OCI-LY7 (cell line): ENCODE data around the gene LRRN2. TPM values are rescaled to one million over a fixed set of nuclear protein-coding genes. Genes with fewer than 3 reads are reported as not detected.

Source experiments
- BruUV-seq: library from RNA; stranded (reverse); fragments of 400-500 nt; replicated peaks from 2 replicates; lab custom pipeline; 2021; lab: Mats Ljungman, UMichigan
- CTCF ChIA-PET: fragments of 300-600 bp; sonication (Branson Sonifier 250); formaldehyde crosslinking; loops from one replicate; lab custom pipeline; 2022; ENCODE audit warnings: antibody characterized with exemption; ENCODE audit not compliant: unreplicated experiment; lab: Charles Lee
- POLR2A ChIA-PET: fragments of 300-600 bp; sonication (Branson Sonifier 250); formaldehyde crosslinking; loops from one replicate; lab custom pipeline; 2022; ENCODE audit warnings: antibody characterized with exemption; lab: Charles Lee
- DNase-seq: peaks from one replicate; pipeline ENCODE4 v3.0.0-alpha.2; 2015; ENCODE audit warnings: low spot score
- H2AFZ ChIP-seq: fragments of 200-600 bp; sonication (generic), shearing (Covaris generic); 2 replicates; pipeline ENCODE4 v1.6.1; 2014; ENCODE audit warnings: mild to moderate bottlenecking, antibody characterized with exemption, low read length, moderate library complexity
- H3K27ac ChIP-seq: fragments of 200-600 bp; sonication (generic); 2 replicates; pipeline ENCODE4 v1.5.1; 2014; ENCODE audit warnings: mixed run types, low read depth, mild to moderate bottlenecking, moderate library complexity, low read length, inconsistent platforms; ENCODE audit not compliant: poor library complexity, severe bottlenecking
- H3K36me3 ChIP-seq: fragments of 200-600 bp; sonication (generic); 2 replicates; pipeline ENCODE4 v1.6.1; 2014; ENCODE audit warnings: mild to moderate bottlenecking, antibody characterized with exemption, low read length, moderate library complexity, mixed read lengths; ENCODE audit not compliant: insufficient read depth
- H3K4me1 ChIP-seq: fragments of 200-600 bp; sonication (generic); 2 replicates; pipeline ENCODE4 v1.5.1; 2014; ENCODE audit warnings: mild to moderate bottlenecking, low read length; ENCODE audit not compliant: insufficient read depth, poor library complexity, severe bottlenecking
- H3K4me2 ChIP-seq: fragments of 200-600 bp; sonication (generic); 2 replicates; pipeline ENCODE4 v1.6.1; 2014; ENCODE audit warnings: mild to moderate bottlenecking, low read length
- H3K4me3 ChIP-seq: fragments of 200-600 bp; sonication (generic); 2 replicates; pipeline ENCODE4 v1.5.1; 2014; ENCODE audit warnings: mild to moderate bottlenecking, low read depth, low read length; ENCODE audit not compliant: poor library complexity, severe bottlenecking
- H3K79me2 ChIP-seq: fragments of 200-600 bp; sonication (generic); 2 replicates; pipeline ENCODE4 v1.6.1; 2016; ENCODE audit warnings: low read depth, mild to moderate bottlenecking, low read length, moderate library complexity, mixed read lengths; ENCODE audit not compliant: insufficient read depth
- H3K9me2 ChIP-seq: fragments of 200-600 bp; sonication (generic); 2 replicates; pipeline ENCODE4 v1.6.1; 2016; ENCODE audit warnings: mild to moderate bottlenecking, low read length, mixed read lengths; ENCODE audit not compliant: insufficient read depth
- H3K9me3 ChIP-seq: fragments of 200-600 bp; sonication (generic); 2 replicates; pipeline ENCODE4 v1.6.1; 2014; ENCODE audit warnings: mild to moderate bottlenecking, mixed run types, low read length, mixed read lengths
- H4K20me1 ChIP-seq: fragments of 200-600 bp; sonication (generic); 2 replicates; pipeline ENCODE4 v1.6.1; 2014; ENCODE audit warnings: mild to moderate bottlenecking, antibody characterized with exemption, low read length, moderate library complexity, mixed read lengths; ENCODE audit not compliant: insufficient read depth
- EZH2phosphoT487 ChIP-seq: fragments of 200-600 bp; sonication (generic); IDR thresholded peaks from 2 replicates; pipeline ENCODE4 v1.6.1; 2018; ENCODE audit warnings: low read depth, borderline replicate concordance, mild to moderate bottlenecking, mixed run types, antibody characterized with exemption, low read length, moderate library complexity, mixed read lengths
- intact Hi-C: fragments of 100-400 bp; cut with micrococcal nuclease; formaldehyde crosslinking; loops from one replicate; pipeline ENCODE4 v1.10.0; 2022; ENCODE audit not compliant: unreplicated experiment
- total RNA-seq, 2 experiments: library from RNA; depleted of rRNA in 1 of 2; stranded (reverse); fragments of >200 nt in 1 of 2; shearing (Covaris generic) in 1 of 2; gene quantifications; 2 replicates each; pipeline ENCODE4 v1.2.3, GENCODE V29; 2014 to 2022
- TF ChIP-seq, protein P1 (sequence below): fragments of 200-600 bp; sonication (generic); conservative IDR thresholded peaks from 2 replicates; pipeline ENCODE4 v1.5.1; 2014; ENCODE audit warnings: mild to moderate bottlenecking, antibody characterized with exemption, low read length, moderate library complexity, mixed read lengths

LRRN2 gene
- total RNA-seq, 2 experiments from 2014 or later, result not detected

DNA sequence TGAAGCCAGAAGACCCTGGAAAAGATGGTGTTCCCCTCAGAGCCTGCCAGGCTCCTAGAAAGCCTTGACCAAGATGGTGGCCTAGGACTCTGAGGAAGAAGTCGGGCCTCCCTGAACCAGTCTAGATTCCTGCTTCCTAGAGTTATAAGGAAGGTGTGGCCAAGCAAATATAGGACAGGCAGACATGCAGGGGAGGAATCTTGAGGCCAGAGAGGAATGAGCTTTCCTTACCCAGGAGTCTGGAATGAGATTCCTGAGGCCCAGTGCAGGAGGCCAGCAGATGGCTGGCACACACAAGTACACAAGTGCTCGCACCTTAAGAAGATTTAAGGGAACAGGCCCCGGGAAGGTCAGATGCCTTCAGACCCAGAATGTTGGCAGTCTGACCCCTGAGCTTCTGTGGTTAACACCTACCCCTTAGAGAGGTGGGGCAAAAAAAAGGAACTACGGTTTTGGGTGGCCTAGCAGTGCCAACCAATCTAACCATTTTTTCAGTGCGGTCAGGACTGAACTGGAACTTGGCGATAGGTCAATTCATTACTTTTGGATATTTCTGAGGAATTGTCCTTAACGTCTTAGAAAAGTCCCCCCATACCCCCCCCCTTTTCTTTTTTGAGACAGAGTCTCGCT lies 96.0 kb downstream of the LRRN2 start:
- no peaks in the 10 kb centered on the region for H3K9me3 ChIP-seq
- H2AFZ ChIP-seq, result no peak overlapping the region
- no peak overlapping the region for H3K4me2 ChIP-seq
- no peak overlapping the region for H3K27ac ChIP-seq
- no peak for DNase-seq
- H3K36me3 ChIP-seq, result no peaks in the 10 kb centered on the region
- CTCF ChIA-PET, result no interaction called here
- POLR2A ChIA-PET, result interaction anchor here (0.7 to 1.1 kb wide), 3 partner anchors 10 to 172 kb away, joined by 3 to 5 read pairs (median 4); no protein-coding TSS in a partner anchor
- TF ChIP-seq, protein P1, sequence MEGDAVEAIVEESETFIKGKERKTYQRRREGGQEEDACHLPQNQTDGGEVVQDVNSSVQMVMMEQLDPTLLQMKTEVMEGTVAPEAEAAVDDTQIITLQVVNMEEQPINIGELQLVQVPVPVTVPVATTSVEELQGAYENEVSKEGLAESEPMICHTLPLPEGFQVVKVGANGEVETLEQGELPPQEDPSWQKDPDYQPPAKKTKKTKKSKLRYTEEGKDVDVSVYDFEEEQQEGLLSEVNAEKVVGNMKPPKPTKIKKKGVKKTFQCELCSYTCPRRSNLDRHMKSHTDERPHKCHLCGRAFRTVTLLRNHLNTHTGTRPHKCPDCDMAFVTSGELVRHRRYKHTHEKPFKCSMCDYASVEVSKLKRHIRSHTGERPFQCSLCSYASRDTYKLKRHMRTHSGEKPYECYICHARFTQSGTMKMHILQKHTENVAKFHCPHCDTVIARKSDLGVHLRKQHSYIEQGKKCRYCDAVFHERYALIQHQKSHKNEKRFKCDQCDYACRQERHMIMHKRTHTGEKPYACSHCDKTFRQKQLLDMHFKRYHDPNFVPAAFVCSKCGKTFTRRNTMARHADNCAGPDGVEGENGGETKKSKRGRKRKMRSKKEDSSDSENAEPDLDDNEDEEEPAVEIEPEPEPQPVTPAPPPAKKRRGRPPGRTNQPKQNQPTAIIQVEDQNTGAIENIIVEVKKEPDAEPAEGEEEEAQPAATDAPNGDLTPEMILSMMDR, result no peak
- no peak for TF ChIP-seq EZH2phosphoT487
- H4K20me1 ChIP-seq, result no peaks in the 10 kb centered on the region
- H3K4me1 ChIP-seq, result peaks cover 19% of the 10 kb centered on the region
- intact Hi-C loops, result no loop called here
- H3K4me3 ChIP-seq, result no peak overlapping the region
- no peaks in the 10 kb centered on the region for H3K79me2 ChIP-seq
- BruUV-seq, result no TSS peak
- H3K9me2 ChIP-seq, result no peaks in the 10 kb centered on the region

DNA sequence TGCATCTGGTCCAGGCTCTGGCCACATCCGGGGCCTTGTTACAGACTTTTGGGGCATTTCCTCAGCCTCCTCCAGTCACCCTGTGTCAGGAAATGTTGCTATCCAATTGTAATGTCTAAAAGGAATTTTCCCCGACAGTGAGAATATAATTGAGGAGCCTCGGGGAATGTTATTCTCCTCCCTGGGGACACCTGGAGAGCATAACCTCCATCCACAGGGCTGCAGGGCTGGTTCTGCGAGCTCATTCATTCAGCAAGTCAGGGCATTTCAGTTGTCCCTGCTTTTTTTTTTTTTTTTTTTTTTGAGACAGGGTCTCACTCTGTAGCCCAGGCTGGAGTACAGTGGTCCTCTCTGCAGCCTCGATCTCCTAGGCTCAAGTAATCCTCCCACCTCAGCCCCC lies 96.7 kb downstream of the LRRN2 start:
- Histone ChIP-seq H2AFZ (no peak overlapping the region), H3K4me2 (no peak overlapping the region), H3K79me2 (no peaks in the 10 kb centered on the region), H3K4me3 (no peak overlapping the region), H3K9me2 (no peaks in the 10 kb centered on the region), H3K27ac (no peak overlapping the region), H3K9me3 (no peaks in the 10 kb centered on the region), H3K4me1 (peaks cover 26% of the 10 kb centered on the region), H3K36me3 (no peaks in the 10 kb centered on the region), H4K20me1 (no peaks in the 10 kb centered on the region)
- ChIA-PET CTCF (interaction anchor here (0.6 kb wide), 1 partner anchor 34 kb away, joined by 4 read pairs; no protein-coding TSS in a partner anchor), POLR2A (interaction anchor here (0.7 to 1.2 kb wide), 6 partner anchors 10 to 307 kb away, joined by 3 to 7 read pairs (median 4); no protein-coding TSS in a partner anchor)
- intact Hi-C loops, result no loop called here
- DNase-seq, result no peak
- TF ChIP-seq, protein P1, result no peak
- no peak for TF ChIP-seq EZH2phosphoT487
- no TSS peak for BruUV-seq

DNA sequence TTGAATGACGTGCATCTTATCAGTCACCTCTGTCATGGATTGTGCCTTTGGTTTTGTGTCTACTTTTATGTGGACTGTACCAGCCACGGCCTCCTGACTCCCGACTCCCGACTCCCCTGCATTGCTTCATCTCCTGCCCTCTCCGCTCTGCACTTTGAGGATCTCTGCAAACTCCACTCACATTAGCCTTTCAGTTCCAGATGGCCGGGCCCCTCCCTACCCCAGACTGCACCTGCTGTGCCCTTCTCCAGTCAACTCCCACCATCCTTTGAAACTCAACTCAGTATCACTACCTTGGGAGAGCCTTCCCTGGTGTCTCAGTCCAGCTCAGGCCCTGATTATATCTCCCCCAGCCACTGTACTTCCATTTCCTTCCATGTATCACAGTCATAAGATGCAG lies 97.9 kb downstream of the LRRN2 start:
- DNase-seq, result no peak
- H3K9me2 ChIP-seq, result no peaks in the 10 kb centered on the region
- H3K4me1 ChIP-seq, result peaks cover 31% of the 10 kb centered on the region
- no TSS peak for BruUV-seq
- H3K9me3 ChIP-seq, result no peaks in the 10 kb centered on the region
- intact Hi-C loops, result no loop called here
- H4K20me1 ChIP-seq, result no peaks in the 10 kb centered on the region
- no peaks in the 10 kb centered on the region for H3K79me2 ChIP-seq
- no peak overlapping the region for H2AFZ ChIP-seq
- TF ChIP-seq, protein P1, result no peak
- no peak for TF ChIP-seq EZH2phosphoT487
- H3K27ac ChIP-seq, result no peak overlapping the region
- no peaks in the 10 kb centered on the region for H3K36me3 ChIP-seq
- CTCF ChIA-PET, result no interaction called here
- POLR2A ChIA-PET, result interaction anchor here (1.2 kb wide), 1 partner anchor 53 kb away, joined by 4 read pairs; no protein-coding TSS in a partner anchor
- H3K4me3 ChIP-seq, result no peak overlapping the region
- no peak overlapping the region for H3K4me2 ChIP-seq
